Cardiac muscle cell (in vitro differentiated cells and primary cell): ENCODE results near the gene RBL2. TPM values are rescaled to one million over a fixed set of nuclear protein-coding genes. Genes with fewer than 3 reads are reported as not detected.
"Not testable (repeated sequence)": the region's sequence is repeated elsewhere in the genome, so short reads cannot be mapped to it uniquely, and the experiment has no call there.

Source experiments
- DNase-seq, 2 donors: peaks; one replicate each; pipeline versions ENCODE4 v3.0.0 to v3.0.0-alpha.2; 2010 to 2017; ENCODE audit warnings: low read depth in 1 of 2, low spot score in 1 of 2
- H3K27ac ChIP-seq: fragments of 200-600 bp; sonication (generic); 2 replicates; pipeline ENCODE4 v1.5.1; 2016
- H3K27me3 ChIP-seq: fragments of 200-600 bp; sonication (generic); 2 replicates; pipeline ENCODE4 v1.6.0; 2016; ENCODE audit warnings: control low read depth
- H3K36me3 ChIP-seq: fragments of 200-600 bp; sonication (generic); 2 replicates; pipeline ENCODE4 v1.5.1; 2016; ENCODE audit warnings: control low read depth
- H3K4me1 ChIP-seq: fragments of 200-600 bp; sonication (generic); 2 replicates; pipeline ENCODE4 v1.8.1; 2017; ENCODE audit warnings: low read depth, mild to moderate bottlenecking, mixed run types
- H3K4me3 ChIP-seq: fragments of 200-600 bp; sonication (generic); 2 replicates; pipeline ENCODE4 v1.5.1; 2016; ENCODE audit warnings: mild to moderate bottlenecking
- H3K9me3 ChIP-seq: fragments of 200-600 bp; sonication (generic); 2 replicates; pipeline ENCODE4 v1.5.1; 2017; ENCODE audit warnings: low read depth, mild to moderate bottlenecking, control low read depth
- CTCF ChIP-seq: IDR thresholded peaks from 2 replicates; pipeline ENCODE4 v1.5.1; 2012; ENCODE audit warnings: low read depth, mild to moderate bottlenecking, low read length
- polyA plus RNA-seq: library from polyadenylated mRNA; unstranded; fragments of >200 nt; fragmentation: Nextera tagmentation; extraction: Ambion mirVana; gene quantifications from 2 replicates; pipeline ENCODE4 v1.2.1, GENCODE V29; 2016
- total RNA-seq: library from RNA; depleted of rRNA; stranded (reverse); fragments of >200 nt; gene quantifications from 2 replicates; pipeline ENCODE4 v1.2.3, GENCODE V29; 2016

RBL2 gene
- total RNA-seq (36.6 and 49.8 TPM in 2 replicates), polyA plus RNA-seq (42.5 and 43.1 TPM in 2 replicates)

GRCh38 chr16:53434377-53435065, at the start of gene RBL2:
Gene RBL2, plus strand, starts transcription at chr16:53434471. Its CDS starts 86 bp downstream, at chr16:53434557.
- Histone ChIP-seq H3K27me3 (no peaks in the 10 kb centered on the region), H3K36me3 (no peaks in the 10 kb centered on the region), H3K27ac (peak within 1 kb of the TSS; percentile 84), H3K4me1 (no peaks in the 10 kb centered on the region), H3K9me3 (no peaks in the 10 kb centered on the region), H3K4me3 (peak within 1 kb of the TSS; percentile 71)
- no peak for TF ChIP-seq CTCF
- DNase-seq: peak; percentile 86 to 89

GRCh38 chr16:53384610-53385009, 49.7 kb upstream of the RBL2 start:
- H3K4me3 ChIP-seq, H3K4me1 ChIP-seq, DNase-seq, H3K27me3 ChIP-seq, H3K9me3 ChIP-seq, H3K36me3 ChIP-seq, H3K27ac ChIP-seq: not testable (repeated sequence)

- Histone ChIP-seq H3K4me3 (no peak overlapping the region), H3K27ac (no peak overlapping the region), H3K9me3 (no peaks in the 10 kb centered on the region), H3K27me3 (no peaks in the 10 kb centered on the region), H3K4me1 (no peaks in the 10 kb centered on the region), H3K36me3 (no peaks in the 10 kb centered on the region)
- DNase-seq: no peak
- TF ChIP-seq CTCF: no peak
Measured at GRCh38 chr16:53404959-53405358, 29.3 kb upstream of the RBL2 start.

GRCh38 chr16:53412549-53412948, 21.7 kb upstream of the RBL2 start:
- no peak overlapping the region for H3K4me3 ChIP-seq
- H3K36me3 ChIP-seq: no peaks in the 10 kb centered on the region
- H3K27ac ChIP-seq: no peak overlapping the region
- no peak for TF ChIP-seq CTCF
- H3K9me3 ChIP-seq: no peaks in the 10 kb centered on the region
- DNase-seq: no peak
- no peaks in the 10 kb centered on the region for H3K4me1 ChIP-seq
- no peaks in the 10 kb centered on the region for H3K27me3 ChIP-seq

GRCh38 chr16:53413864-53414263, 20.4 kb upstream of the RBL2 start:
- H3K27me3 ChIP-seq: no peaks in the 10 kb centered on the region
- no peaks in the 10 kb centered on the region for H3K4me1 ChIP-seq
- H3K36me3 ChIP-seq: no peaks in the 10 kb centered on the region
- no peak overlapping the region for H3K27ac ChIP-seq
- no peak overlapping the region for H3K4me3 ChIP-seq
- no peak for DNase-seq
- no peaks in the 10 kb centered on the region for H3K9me3 ChIP-seq
- TF ChIP-seq CTCF: no peak

- Histone ChIP-seq H3K27ac (no peak overlapping the region), H3K4me1 (no peaks in the 10 kb centered on the region), H3K36me3 (no peaks in the 10 kb centered on the region), H3K4me3 (no peak overlapping the region), H3K27me3 (no peaks in the 10 kb centered on the region), H3K9me3 (no peaks in the 10 kb centered on the region)
- no peak for TF ChIP-seq CTCF
- DNase-seq: no peak
Measured at GRCh38 chr16:53414381-53414780, 19.9 kb upstream of the RBL2 start.
